Kasumi-1 (cell line): ENCODE data around the gene TMEM203.

ENCODE experiments used
- DNase-seq, 2 experiments: peaks; one replicate each; lab custom pipeline; 2025; lab: John Stamatoyannopoulos, UW

TMEM203 gene

DNA sequence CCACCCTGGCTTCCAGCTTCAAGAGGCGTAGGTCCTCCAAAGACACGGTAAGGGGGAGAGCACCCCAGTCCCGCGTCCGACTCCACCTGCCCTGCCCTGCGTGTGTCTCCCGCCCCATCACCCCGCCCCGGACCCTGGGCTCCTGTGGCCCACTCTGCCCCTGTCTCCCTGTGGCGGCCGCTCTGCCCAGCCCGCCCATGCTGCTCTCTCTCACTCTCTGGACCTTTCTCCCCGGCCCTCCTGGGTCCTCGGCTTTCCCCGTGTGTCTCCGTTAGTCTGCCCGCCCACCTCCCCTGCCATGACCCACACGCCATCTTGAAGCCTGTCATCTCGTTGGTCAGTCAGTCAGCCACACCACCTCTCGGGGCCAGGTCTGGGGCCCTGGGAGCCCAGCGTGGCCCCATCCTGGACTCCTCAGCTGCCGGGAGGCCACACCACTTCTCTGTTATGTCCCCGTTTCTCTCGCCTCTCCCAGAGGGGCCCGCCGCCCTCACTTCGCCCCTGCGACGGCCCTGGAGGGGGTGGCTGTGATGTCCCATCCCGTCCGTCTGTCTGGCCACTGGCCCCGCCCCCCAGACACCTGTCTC, 40.1 kb downstream of the TMEM203 start:
- DNase-seq: no peak

DNA sequence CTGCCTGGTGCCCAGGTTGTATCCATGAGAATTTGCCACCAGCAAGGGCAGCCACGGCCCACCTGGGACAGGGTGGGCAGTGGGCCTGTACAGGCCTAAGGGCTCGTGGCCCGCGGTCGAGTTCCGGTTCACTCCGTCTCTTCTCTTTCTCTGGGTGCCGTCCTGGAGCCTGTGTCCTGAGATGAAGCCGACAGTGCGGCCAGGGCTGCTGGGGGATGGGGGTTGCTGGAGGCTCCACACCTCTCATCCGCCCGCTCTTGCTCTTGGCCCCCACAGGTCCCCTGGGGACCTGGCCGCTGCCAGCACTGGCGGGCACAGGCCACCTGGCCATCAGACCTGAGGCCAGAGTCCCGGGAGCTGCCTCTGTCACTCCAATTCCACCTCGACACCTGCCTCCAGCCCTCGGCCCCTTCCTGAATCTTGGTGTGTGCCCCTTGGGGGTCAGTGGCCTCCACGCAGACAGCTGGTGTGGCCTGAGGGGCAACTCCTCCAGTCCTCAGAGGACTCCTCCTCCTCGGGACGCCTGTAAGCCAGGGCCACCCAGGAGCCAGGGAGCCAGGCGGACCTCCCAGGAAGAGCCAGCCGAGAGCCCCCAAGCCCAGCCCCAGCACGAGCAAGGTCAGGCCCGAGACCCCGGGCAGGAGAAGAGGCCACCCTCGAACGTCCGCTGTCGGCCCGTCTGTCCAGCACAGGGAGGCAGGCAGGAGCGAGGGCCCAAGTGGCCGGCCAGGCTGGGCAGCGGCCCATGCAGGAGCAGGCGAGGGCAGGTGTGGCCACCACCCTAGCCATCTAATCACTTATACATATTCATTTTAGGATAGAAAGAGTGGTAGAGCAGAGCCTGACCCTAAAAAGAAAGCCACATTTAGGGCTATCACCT, 40.8 kb downstream of the TMEM203 start:
- DNase-seq: no peak

DNA sequence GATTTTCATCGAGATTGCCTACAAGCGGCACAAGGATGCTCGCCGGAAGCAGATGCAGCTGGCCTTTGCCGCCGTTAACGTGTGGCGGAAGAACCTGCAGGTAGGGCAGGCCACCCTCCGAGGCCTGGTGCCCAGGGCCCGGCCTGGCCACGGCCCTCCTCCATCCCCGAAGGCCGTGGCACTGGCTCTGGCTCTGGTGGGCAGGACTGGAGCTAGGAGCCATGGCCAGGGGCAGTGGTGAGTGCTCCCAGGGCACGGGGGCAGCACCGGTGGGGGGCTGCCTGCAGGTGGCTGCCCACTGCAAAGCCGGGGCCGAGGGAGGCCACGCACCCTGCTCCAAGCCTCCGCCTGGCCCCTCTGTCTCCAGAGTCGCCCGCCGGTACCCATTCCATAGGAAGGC, 41.6 kb downstream of the TMEM203 start:
- DNase-seq: no peak

DNA sequence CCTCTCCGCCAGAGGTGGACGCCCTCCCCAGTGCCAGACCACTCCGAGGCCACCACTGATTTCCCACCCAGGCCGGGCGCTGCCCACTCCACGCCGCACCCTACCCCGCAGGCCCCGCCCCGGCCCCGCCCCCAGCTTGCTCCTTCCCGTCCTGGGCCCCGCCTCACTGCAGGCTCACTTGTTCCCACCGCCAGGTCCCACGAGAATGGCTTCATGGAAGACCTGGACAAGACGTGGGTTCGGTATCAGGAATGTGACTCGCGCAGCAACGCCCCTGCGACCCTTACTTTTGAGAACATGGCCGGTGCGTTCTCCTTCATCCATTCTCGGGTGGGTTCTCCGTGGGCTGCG, 42.1 kb downstream of the TMEM203 start:
- DNase-seq: no peak

DNA sequence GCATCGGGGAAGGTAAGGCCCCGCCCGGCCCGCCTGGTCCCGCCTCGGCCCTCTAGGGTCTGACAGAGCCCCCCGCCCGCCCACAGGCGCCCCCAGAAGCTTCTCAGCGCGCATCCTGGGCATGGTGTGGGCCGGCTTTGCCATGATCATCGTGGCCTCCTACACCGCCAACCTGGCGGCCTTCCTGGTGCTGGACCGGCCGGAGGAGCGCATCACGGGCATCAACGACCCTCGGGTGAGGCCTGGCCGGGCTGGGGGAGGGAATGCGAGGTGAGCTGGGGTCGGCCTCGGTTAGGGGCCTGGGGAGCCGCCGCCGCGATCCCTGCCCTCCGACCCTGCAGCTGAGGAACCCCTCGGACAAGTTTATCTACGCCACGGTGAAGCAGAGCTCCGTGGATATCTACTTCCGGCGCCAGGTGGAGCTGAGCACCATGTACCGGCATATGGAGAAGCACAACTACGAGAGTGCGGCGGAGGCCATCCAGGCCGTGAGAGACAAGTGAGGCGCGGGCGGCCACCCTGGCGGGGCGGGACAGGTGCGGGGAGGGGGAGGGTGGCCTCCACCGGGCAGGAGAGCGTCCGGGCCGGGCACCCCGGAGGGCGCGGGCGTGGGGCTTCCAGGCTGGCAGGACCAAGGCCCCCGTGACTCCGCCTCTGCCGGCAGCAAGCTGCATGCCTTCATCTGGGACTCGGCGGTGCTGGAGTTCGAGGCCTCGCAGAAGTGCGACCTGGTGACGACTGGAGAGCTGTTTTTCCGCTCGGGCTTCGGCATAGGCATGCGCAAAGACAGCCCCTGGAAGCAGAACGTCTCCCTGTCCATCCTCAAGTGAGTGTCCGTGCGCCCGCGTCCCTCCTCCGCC, 42.7 kb downstream of the TMEM203 start:
- no peak for DNase-seq

DNA sequence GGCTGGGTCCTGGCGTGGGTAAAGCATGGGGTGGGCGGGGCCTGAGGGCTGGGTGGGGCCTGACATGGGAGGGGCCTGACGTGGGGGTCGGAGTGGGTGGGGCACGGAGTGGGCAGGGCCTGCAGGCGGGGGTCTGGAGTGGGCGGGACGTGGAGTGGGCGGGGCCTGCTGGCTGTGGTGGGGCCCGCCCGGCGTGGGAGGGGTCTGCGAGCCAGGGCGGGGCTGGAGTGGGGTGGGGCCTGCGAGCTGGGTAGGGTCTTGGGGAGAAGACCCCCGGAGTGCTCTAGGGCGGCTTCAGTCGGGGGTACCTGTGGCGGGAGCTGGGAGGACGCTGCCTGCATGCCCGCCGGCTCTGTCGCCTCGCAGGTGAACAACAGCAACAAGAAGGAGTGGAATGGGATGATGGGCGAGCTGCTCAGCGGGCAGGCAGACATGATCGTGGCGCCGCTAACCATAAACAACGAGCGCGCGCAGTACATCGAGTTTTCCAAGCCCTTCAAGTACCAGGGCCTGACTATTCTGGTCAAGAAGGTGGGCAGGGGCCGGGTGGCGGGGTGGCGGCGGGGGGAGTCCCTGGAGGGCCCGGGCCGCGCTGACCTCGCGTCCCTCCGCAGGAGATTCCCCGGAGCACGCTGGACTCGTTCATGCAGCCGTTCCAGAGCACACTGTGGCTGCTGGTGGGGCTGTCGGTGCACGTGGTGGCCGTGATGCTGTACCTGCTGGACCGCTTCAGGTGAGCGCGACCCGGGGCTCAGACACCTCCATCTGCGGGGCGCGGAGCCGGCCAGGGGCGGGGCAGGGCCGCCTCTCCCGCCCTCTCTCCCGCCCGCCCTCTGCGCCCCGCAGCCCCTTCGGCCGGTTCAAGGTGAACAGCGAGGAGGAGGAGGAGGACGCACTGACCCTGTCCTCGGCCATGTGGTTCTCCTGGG, 43.6 kb downstream of the TMEM203 start:
- no peak for DNase-seq

DNA sequence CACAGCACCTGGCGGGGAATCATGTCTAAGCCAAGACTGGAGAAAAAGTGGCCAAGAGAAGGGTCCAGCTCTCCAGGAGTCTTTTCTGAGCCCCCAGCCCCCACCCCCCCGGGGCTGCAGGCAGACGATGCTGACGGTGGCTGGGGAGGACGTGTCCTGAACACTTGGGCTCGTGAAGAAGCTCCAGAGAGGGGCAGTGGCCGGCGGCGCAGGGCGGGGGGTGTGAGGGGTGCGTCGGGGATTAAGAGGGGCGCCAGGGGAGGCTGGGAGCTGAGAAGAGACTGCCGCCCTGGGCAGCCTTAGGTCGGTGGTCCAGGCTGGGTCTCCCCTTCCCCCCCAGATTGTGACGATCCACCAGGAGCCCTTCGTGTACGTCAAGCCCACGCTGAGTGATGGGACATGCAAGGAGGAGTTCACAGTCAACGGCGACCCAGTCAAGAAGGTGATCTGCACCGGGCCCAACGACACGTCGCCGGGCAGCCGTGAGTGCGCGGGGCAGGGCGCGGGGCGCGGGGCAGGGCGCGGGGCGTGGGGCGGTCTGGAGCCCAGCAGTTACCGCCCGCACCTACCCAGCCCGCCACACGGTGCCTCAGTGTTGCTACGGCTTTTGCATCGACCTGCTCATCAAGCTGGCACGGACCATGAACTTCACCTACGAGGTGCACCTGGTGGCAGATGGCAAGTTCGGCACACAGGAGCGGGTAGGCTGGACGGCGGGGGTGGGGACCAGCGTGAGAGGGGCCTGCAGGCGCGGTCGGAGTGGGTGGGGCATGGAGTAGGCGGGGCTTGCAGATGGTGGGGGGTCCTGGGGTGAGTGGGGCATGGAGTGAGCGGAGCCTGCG, 44.5 kb downstream of the TMEM203 start:
- DNase-seq: no peak

DNA sequence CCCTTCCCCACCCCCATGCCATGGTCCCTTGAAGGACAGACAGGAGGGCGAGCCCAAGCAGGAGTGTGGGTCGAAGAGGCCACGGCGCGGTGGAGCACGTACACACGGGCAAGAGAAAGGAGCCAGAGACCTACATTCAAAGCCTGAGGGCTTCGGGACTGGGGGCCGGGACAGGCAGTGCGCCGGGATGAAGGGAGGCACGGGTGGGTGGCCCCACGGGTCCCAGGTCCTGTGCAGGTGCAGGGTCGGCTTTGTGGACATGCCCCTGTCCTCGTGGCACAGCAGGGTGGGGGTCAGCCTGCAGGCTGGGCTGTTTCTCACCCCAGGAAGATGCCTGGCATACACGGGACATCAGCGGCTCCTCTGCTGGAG, 45.4 kb downstream of the TMEM203 start:
- DNase-seq: no peak

DNA sequence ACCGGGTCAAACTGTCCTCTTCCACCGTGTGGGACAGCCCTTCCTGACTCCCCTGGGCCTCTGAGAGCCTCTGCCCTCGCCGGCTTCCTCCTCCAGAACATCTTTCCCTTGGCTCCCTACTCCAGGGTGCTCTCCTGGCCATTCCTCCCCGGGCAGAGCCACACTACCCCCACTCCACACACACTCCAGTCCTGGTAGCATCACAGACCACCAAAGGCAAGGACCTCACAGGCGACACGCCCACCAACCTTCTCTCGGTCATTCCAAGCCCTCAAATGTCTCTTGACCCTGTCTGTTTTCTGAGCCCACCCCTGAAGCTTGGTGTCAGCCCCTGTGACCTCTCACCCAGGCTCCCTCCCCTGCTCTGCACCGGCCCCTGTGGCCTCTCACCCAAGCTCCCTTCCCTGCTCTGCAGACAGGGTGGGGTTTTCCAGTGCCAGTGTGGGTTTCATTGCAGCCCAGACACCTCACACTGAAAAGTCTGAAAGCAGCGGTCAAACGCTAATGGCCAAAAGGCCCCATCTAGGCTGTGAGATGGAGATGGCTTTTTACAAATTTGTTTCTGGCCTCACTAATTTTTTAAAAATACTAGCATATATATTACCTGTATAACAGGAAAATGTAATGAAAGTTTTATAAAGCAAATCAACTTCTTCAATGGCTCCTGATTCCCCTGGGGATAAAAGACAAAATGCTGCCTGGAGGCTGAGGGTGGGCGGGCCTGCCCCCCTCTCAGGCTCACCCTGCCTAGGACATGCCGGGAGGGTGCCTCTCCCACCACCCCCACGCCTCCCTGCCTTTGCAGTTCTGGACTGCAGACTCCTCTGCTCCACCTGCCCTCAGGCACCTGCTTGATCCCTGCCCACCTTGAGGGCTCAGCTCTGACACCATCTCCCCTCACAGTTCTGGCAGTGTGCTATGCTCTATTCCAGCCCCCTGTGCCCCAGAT, 46.1 kb downstream of the TMEM203 start:
- DNase-seq: no peak

DNA sequence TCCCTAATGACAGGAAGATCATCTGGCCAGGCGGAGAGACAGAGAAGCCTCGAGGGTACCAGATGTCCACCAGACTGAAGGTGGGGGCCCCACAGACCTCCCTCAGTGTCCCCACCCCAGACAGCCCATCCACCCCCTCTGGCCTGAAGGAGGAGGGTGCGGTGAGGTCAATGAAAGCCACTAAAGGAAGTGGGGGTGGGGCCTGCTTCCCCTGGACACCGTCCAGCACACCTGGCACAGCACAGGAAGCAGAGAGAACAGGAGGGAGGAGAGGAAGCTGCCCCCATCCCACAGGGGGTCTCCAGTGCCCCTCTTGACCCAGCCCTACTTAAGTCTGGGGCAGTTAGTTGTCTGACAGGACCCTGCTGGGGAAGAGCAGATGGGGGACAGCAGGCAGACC, 46.8 kb downstream of the TMEM203 start:
- no peak for DNase-seq

DNA sequence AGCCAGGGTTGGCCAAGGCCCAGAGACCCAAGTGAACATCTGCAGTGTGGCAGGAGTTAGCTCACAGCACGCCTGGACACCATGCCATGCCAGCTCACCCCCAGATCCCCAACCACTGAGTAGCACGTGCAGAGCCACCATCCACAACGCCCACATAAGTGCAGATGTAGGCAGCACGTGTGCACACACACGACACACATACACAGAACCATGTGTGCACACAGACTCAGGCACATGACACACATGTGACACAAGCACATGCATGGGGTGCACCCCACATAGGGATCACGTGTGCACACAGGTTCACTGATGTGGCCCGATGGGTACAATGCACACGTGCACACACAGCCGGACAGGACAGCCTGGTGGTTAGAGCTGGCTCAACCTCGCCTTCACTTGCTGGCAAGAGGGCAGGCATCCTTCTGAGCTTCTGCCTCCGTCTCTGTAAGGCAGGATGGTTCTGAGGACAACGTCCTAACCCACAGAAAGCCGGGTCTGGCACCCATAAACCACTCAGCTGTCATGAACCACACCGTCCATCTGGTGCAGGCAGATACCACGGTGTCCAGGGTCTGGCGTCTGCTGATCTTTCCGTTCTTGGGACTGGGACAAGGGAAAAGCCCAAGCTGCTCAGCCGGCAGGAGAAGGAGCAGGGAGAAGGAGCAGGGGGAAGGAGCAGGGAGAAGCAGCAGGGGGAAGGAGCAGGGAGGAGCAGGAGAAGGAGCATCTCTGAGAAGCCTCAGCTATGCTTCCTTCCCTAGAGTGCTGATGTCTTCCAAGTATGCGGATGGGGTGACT, 47.6 kb downstream of the TMEM203 start:
- no peak for DNase-seq

DNA sequence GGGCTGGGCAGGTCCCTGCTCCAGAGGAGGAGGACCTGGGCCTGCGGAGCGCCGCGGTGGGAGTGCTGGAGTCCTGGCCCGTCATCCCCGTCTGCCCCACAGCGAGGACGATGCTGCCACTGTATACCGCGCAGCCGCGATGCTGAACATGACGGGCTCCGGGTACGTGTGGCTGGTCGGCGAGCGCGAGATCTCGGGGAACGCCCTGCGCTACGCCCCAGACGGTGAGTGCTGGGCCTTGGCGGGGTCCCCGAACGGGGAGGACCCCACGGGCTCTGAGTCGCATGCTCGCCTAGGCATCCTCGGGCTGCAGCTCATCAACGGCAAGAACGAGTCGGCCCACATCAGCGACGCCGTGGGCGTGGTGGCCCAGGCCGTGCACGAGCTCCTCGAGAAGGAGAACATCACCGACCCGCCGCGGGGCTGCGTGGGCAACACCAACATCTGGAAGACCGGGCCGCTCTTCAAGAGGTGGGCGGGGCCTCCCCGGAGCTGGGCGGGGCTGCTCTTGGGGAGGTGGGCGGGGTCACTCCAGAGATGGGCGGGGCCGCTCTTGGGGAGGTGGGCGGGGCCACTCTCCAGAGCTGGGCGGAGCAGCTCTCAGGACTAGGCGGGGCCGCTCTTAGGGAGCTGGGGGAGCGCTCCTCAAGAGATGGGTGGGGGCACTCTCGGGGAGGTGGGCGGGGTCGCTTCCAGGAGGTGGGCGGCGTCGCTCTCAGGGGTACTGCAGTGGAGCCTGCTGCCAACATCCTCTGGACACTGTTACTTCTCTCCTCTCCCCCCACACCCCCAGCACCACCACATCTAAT, 48.7 kb downstream of the TMEM203 start:
- no peak for DNase-seq
